GM19043 (cell line): ENCODE measurements around the gene B9D2.
"Not testable (repeated sequence)": the region's sequence is repeated elsewhere in the genome, so short reads cannot be mapped to it uniquely, and the experiment has no call there.

Experiments used
- ATAC-seq: cut with Tn5 transposase; IDR thresholded peaks from one replicate; pipeline ENCODE4 v1.9.1; 2021; ENCODE audit warnings: low read depth; ENCODE audit not compliant: unreplicated experiment

B9D2 gene

GRCh38 chr19:41363753-41364523 lies at the start of gene B9D2:
Gene B9D2, minus strand, starts transcription at chr19:41364149. Its CDS starts 630 bp downstream, at chr19:41363519.
- ATAC-seq = peak; percentile 69

GRCh38 chr19:41412953-41413352 lies 49.0 kb upstream of the B9D2 start:
- no peak for ATAC-seq

GRCh38 chr19:41411968-41412265 lies 48.0 kb upstream of the B9D2 start:
- ATAC-seq = no peak

GRCh38 chr19:41411100-41411967 lies 47.4 kb upstream of the B9D2 start:
- no peak for ATAC-seq

- no peak for ATAC-seq
These were observed 46.5 kb upstream of the B9D2 start for GRCh38 chr19:41410336-41411054.

- ATAC-seq = no peak
These were observed 45.3 kb upstream of the B9D2 start for GRCh38 chr19:41409288-41409687.

GRCh38 chr19:41408846-41409245 lies 44.9 kb upstream of the B9D2 start:
- ATAC-seq = not testable (repeated sequence)

GRCh38 chr19:41408256-41408655 lies 44.3 kb upstream of the B9D2 start:
- no peak for ATAC-seq

- ATAC-seq = no peak
These were observed 43.3 kb upstream of the B9D2 start for GRCh38 chr19:41407271-41407670.

- no peak for ATAC-seq
These were observed 41.8 kb upstream of the B9D2 start for GRCh38 chr19:41405776-41406175.

- no peak for ATAC-seq
These were observed 39.4 kb upstream of the B9D2 start for GRCh38 chr19:41403181-41403970.

- no peak for ATAC-seq
These were observed 38.1 kb upstream of the B9D2 start for GRCh38 chr19:41402010-41402409.

GRCh38 chr19:41401483-41401882 lies 37.5 kb upstream of the B9D2 start:
- no peak for ATAC-seq

- no peak for ATAC-seq
These were observed 35.6 kb upstream of the B9D2 start for GRCh38 chr19:41399525-41399924.

- no peak for ATAC-seq
These were observed 35.1 kb upstream of the B9D2 start for GRCh38 chr19:41399091-41399490.

- no peak for ATAC-seq
These were observed 34.6 kb upstream of the B9D2 start for GRCh38 chr19:41398598-41398997.

GRCh38 chr19:41398050-41398418 lies 34.1 kb upstream of the B9D2 start:
- ATAC-seq = no peak

- peak; percentile 88 for ATAC-seq
These were observed 33.4 kb upstream of the B9D2 start, which contains the start of the genes BCKDHA and EXOSC5 for GRCh38 chr19:41397086-41398049. Gene BCKDHA, plus strand, starts transcription at chr19:41397818. Its CDS starts 10 bp downstream, at chr19:41397828. Gene EXOSC5, minus strand, starts transcription at chr19:41397359. Its CDS starts 31 bp downstream, at chr19:41397328.

GRCh38 chr19:41395355-41395754 lies 31.4 kb upstream of the B9D2 start:
- ATAC-seq = no peak
